Measurements from ENCODE around the gene L1CAM. TPM values are rescaled to one million over a fixed set of nuclear protein-coding genes. Genes with fewer than 3 reads are reported as not detected.

L1CAM gene, protein sequence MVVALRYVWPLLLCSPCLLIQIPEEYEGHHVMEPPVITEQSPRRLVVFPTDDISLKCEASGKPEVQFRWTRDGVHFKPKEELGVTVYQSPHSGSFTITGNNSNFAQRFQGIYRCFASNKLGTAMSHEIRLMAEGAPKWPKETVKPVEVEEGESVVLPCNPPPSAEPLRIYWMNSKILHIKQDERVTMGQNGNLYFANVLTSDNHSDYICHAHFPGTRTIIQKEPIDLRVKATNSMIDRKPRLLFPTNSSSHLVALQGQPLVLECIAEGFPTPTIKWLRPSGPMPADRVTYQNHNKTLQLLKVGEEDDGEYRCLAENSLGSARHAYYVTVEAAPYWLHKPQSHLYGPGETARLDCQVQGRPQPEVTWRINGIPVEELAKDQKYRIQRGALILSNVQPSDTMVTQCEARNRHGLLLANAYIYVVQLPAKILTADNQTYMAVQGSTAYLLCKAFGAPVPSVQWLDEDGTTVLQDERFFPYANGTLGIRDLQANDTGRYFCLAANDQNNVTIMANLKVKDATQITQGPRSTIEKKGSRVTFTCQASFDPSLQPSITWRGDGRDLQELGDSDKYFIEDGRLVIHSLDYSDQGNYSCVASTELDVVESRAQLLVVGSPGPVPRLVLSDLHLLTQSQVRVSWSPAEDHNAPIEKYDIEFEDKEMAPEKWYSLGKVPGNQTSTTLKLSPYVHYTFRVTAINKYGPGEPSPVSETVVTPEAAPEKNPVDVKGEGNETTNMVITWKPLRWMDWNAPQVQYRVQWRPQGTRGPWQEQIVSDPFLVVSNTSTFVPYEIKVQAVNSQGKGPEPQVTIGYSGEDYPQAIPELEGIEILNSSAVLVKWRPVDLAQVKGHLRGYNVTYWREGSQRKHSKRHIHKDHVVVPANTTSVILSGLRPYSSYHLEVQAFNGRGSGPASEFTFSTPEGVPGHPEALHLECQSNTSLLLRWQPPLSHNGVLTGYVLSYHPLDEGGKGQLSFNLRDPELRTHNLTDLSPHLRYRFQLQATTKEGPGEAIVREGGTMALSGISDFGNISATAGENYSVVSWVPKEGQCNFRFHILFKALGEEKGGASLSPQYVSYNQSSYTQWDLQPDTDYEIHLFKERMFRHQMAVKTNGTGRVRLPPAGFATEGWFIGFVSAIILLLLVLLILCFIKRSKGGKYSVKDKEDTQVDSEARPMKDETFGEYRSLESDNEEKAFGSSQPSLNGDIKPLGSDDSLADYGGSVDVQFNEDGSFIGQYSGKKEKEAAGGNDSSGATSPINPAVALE
- under 1 TPM; 0.47 to 0.57 TPM for total RNA-seq

DNA sequence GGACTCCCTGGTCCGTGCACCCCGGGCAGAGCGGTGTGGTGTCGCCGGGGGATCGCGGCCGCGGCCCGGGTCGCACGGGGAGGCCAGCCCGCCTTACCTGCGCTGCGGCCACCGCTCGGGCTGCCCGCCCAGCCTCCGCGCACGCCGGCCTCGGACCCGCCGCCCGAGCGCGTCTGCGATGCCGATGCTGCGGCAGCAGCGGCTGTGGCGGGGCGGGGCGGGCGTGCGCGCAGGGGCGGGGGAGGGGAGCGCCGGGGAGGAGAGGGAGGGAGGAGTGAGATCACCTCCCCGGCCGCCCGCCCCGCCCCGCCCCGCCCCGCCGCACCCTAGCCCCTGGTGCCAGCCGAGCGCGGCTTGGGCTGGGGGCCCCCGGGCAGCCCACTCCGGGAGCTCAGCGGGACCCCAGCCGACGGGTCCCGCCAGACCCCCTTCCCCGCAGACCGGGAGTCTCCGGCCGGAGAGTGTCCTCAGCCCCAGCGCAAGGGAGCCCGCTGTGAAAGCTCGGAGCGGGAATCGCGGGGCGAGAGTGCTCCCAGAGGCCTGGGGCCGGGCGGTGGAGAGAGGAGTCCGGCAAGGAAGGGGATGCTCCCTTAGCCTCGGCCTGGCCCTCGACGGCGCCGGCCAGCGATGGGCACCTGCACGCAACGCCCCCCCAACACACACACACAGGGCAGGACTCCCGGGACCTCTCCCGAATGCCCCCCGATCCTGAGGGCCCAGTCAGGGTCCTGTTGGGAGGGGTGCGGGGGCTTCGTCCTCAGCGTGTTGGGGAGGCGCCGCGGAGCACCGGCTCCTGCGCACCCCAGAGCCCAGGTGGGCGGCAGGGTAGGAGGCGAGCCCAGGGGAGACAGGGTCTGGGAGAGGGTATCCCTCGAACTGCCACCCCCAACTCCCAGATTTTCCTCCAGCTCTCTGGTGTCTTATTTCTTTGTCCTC is at the start of gene L1CAM:
Gene L1CAM (minus strand): TSS at position 206 of the 936 bp plus-strand sequence. CDS start 10,337 bp downstream, outside the sequence.
- no peaks in the 10 kb centered on the region for H3K36me3 Mint-ChIP-seq (ENCODE audit: low read depth)
- H3K4me3 Mint-ChIP-seq = peak within 1 kb of the TSS; percentile 41
- ChIA-PET POLR2A (interaction anchor here (0.6 kb wide), 1 partner anchor 31 kb away, joined by 3 read pairs; no protein-coding TSS in a partner anchor), CTCF (interaction anchor here (0.5 to 1.2 kb wide), 3 partner anchors 64 to 218 kb away, joined by 3 to 4 read pairs (median 4); no protein-coding TSS in a partner anchor)
- intact Hi-C loops (cut with DNase I, micrococcal nuclease) = loop anchor here in 1 of 2 experiments (5.0 kb wide), 1 partner anchor 69 kb away; no protein-coding TSS in a partner anchor
- DNase-seq (peak; percentile 65), ATAC-seq (peak; percentile 66)
- no peak within 1 kb of the TSS for H3K27ac Mint-ChIP-seq
- no peaks in the 10 kb centered on the region for H3K9me3 Mint-ChIP-seq (ENCODE audit: low read depth)
- peaks cover 4% of the 10 kb centered on the region for H3K4me1 Mint-ChIP-seq
- peaks cover 12% of the 10 kb centered on the region for H3K27me3 Mint-ChIP-seq

DNA sequence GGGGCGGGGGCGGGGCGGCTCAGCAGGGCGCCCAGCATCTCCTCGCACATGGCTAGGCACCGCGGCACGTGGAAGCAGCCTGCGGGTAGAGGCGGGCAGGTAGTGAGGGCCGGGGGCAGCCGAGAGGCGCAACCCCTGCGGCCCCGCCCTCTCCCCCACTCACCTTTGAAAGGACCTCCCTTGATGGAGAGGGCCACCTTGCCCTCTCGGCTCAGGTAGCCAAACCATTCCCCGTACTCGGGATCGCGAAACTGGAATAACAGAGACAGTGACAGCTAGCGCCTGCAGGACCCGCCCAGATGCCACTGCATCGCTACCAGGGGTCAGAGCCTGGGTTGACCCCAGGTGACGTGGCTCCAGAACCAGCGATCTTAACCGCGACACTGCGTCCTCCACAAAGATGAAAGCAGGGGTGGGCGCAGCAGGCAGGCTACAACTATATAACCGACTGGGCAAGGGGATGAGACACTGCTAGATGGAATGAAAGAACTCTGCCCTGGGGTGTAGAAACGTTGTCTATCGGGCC is 49.4 kb upstream of the L1CAM start:
- Mint-ChIP-seq H3K4me1 (peaks cover 21% of the 10 kb centered on the region), H3K4me3 (peak overlapping the region; percentile 68), H3K27me3 (no peaks in the 10 kb centered on the region), H3K9me3 (ENCODE audit: low read depth) (no peaks in the 10 kb centered on the region), H3K27ac (peak overlapping the region; percentile 42), H3K36me3 (ENCODE audit: low read depth) (peaks cover 5% of the 10 kb centered on the region)
- ATAC-seq (no peak), DNase-seq (no peak)
- ChIA-PET CTCF (interaction anchor here (1.1 to 2.5 kb wide), 4 partner anchors 10 to 54 kb away, joined by 4 to 8 read pairs (median 6); partner anchors contain the start of gene ARHGAP4), POLR2A (interaction anchor here (1.2 kb wide), 1 partner anchor 9 kb away, joined by 5 read pairs; no protein-coding TSS in a partner anchor)
- intact Hi-C loops (cut with DNase I, micrococcal nuclease) = loop anchor here in 1 of 2 experiments (1.0 kb wide), 1 partner anchor 12 kb away; no protein-coding TSS in a partner anchor

DNA sequence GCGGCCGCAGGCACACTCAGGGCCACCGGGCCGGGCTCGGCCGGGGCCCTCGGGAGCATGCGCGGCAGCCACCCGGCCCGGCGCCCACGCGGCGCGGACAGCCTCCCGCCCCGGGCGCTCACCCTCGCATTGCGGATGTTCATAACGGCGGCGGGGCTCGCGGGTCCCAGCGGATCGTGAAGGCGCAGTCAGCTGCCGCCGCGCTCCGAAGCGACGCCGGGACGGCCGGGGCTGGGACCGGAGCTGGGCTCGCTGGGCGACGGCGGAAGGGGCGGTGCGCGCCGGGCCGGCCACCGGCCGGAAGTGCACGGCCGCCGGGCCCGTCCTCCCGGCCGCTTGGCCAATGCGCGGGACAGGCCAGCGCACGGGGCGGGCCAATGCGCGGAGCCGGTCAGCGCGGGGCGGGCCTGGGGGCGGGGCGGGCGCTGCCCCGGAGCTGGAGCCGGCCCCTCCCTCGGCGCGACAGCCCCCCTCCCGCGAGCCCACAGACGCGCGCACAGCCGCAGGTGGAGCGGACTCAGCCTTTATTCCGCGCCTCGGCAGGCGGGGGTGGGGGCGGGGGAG is 48.9 kb upstream of the L1CAM start, which contains the start of gene NAA10:
Gene NAA10 (minus strand): TSS at position 276 of the 564 bp plus-strand sequence. CDS start 133 bp downstream, at position 143.
- ChIA-PET POLR2A (interaction anchor here (1.2 kb wide), 1 partner anchor 8 kb away, joined by 5 read pairs; no protein-coding TSS in a partner anchor), CTCF (interaction anchor here (0.9 to 2.5 kb wide), 4 partner anchors 9 to 55 kb away, joined by 3 to 8 read pairs (median 6); partner anchors contain the start of gene ARHGAP4)
- H3K4me3 Mint-ChIP-seq = peak within 1 kb of the TSS; percentile 81
- intact Hi-C loops (cut with DNase I, micrococcal nuclease) = loop anchor here in 1 of 2 experiments (1.0 kb wide), 1 partner anchor 12 kb away; no protein-coding TSS in a partner anchor
- ATAC-seq (peak; percentile 85), DNase-seq (peak; percentile 76)
- peaks cover 5% of the 10 kb centered on the region for H3K36me3 Mint-ChIP-seq (ENCODE audit: low read depth)
- peaks cover 19% of the 10 kb centered on the region for H3K4me1 Mint-ChIP-seq
- H3K27ac Mint-ChIP-seq = peak within 1 kb of the TSS; percentile 51
- H3K27me3 Mint-ChIP-seq = no peaks in the 10 kb centered on the region
- H3K9me3 Mint-ChIP-seq (ENCODE audit: low read depth) = no peaks in the 10 kb centered on the region

DNA sequence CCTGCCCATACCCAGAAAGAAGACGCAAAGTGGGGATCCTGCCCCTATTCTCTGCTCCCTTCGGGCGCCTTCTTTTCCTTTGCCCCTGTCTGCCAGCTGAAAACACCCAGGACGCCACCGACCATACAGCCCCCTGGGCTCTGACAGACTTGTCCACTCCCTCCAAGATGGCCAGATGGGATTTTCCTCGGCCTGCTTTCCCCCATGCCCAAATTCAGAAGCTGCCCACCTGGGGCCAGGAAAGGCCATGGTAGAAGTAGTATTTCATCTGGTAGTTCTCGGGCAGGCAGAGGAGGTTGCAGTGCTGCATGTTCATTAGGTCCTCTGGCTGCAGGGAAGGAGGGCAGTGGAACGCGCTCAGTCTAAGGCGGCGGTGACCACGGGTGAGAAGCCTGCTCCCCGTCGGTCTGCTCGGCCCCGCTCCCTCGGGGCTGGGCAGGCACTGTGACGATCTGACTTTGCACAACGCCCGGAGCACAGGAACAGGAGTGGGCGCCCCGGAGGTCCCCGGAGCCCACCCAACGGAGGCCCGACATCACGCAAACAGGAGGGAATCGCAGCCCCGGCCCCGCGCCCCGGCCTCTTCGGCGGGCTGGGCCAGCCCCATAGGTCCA is 48.3 kb upstream of the L1CAM start:
- Mint-ChIP-seq H3K27ac (peak overlapping the region; percentile 51), H3K9me3 (ENCODE audit: low read depth) (no peaks in the 10 kb centered on the region), H3K4me1 (peaks cover 21% of the 10 kb centered on the region), H3K27me3 (no peaks in the 10 kb centered on the region), H3K4me3 (peak overlapping the region; percentile 81), H3K36me3 (ENCODE audit: low read depth) (peaks cover 5% of the 10 kb centered on the region)
- intact Hi-C loops (cut with DNase I, micrococcal nuclease) = no loop called here
- ATAC-seq = no peak
- ChIA-PET CTCF (interaction anchor here (0.9 to 2.5 kb wide), 5 partner anchors 9 to 55 kb away, joined by 3 to 8 read pairs (median 5); partner anchors contain the start of gene ARHGAP4), POLR2A (interaction anchor here (0.6 to 1.2 kb wide), 2 partner anchors 8 to 141 kb away, joined by 3 to 5 read pairs; no protein-coding TSS in a partner anchor)
- no peak for DNase-seq

DNA sequence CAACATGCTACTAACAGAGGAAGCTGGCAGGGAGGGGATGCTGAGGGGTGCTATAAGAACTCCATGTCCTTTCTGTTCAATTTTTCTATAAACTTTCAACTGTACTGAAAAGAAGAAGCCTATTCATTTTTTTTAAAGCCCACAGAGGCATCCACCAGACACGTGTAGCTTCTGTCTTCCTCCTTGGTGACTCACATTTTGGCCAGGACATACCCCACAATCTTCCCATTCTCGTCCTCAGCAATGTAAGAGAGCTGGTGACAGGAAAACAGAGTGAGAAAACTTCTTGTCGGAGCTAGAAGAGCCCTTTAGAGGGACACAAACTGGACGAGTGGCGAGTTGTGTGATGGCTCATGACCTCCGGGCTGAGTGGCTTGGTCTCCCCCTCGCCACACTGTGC is 47.8 kb upstream of the L1CAM start:
- peaks cover 25% of the 10 kb centered on the region for H3K4me1 Mint-ChIP-seq
- POLR2A ChIA-PET = interaction anchor here (0.6 kb wide), 1 partner anchor 140 kb away, joined by 3 read pairs; no protein-coding TSS in a partner anchor
- H3K9me3 Mint-ChIP-seq (ENCODE audit: low read depth) = no peaks in the 10 kb centered on the region

DNA sequence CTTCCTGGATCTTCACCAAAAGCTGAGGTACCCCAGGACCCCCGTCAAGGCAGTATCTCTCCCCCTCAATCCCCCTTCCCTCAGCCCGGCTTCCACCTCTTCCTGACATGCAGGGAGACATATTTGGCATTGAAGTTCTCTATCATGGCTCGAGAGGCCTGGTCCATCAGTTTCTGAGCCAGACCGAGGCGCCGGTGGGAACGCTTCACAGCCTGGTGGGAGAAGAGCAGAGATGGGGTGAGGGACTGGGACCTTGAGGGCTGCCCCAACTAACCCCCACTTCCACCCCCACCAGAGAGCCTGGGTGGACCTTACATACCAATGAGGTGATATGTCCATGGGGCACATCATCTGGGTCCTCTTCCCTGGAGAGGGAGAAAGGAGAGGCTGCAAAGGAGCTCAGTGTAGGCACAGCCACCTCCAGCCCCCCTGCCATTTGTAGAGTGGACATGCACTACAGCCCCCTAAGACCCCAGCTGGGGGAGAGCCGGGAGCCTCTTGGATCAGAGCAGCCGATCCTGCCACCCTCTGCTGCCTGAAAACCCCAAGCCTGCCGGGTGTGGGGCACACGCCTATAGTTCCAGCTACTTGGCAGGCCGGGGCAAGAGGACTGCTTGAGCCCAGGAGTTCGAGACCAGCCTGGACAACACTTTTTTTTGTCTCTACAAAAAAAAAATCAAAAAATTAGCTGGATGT is 46.4 kb upstream of the L1CAM start:
- DNase-seq (no peak), ATAC-seq (no peak)
- no peak overlapping the region for H3K4me3 Mint-ChIP-seq
- peaks cover 7% of the 10 kb centered on the region for H3K36me3 Mint-ChIP-seq (ENCODE audit: low read depth)
- peaks cover 21% of the 10 kb centered on the region for H3K4me1 Mint-ChIP-seq
- H3K27ac Mint-ChIP-seq = no peak overlapping the region
- ChIA-PET CTCF (interaction anchor here (1.5 kb wide), 1 partner anchor 8 kb away, joined by 5 read pairs; no protein-coding TSS in a partner anchor), POLR2A (no interaction called here)
- H3K27me3 Mint-ChIP-seq = no peaks in the 10 kb centered on the region
- intact Hi-C loops (cut with DNase I, micrococcal nuclease) = no loop called here
- no peaks in the 10 kb centered on the region for H3K9me3 Mint-ChIP-seq (ENCODE audit: low read depth)

More for the DNA sequence above, 47.8 kb upstream of the L1CAM start:
- Mint-ChIP-seq H3K4me3 (peak overlapping the region; percentile 81), H3K27me3 (no peaks in the 10 kb centered on the region), H3K36me3 (ENCODE audit: low read depth) (peaks cover 5% of the 10 kb centered on the region), H3K27ac (peak overlapping the region; percentile 51)
- DNase-seq = no peak
- no peak for ATAC-seq
- intact Hi-C loops (cut with DNase I, micrococcal nuclease) = no loop called here
- CTCF ChIA-PET = interaction anchor here (1.0 to 2.5 kb wide), 3 partner anchors 14 to 35 kb away, joined by 3 to 8 read pairs (median 3); no protein-coding TSS in a partner anchor

DNA sequence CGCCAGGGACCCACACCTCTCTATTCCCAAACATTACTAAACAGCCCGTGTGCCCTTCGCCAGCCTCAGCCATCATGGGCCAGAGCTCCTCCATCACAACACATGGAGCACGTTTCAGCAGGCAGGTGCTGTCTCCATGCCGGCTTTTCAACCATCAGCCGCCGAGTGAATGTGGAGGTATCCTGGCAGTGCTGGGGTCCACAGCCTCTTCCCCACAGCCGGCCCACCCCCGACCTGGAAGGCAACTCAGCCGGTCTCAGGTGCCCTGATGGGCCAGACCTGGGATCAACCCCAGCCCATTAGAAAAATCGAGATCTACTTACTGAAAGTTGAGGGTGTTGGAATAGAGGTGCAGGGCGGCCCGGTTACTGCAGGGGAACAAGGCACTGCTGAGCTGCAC is 45.8 kb upstream of the L1CAM start:
- ChIA-PET CTCF (interaction anchor here (1.5 kb wide), 1 partner anchor 8 kb away, joined by 5 read pairs; no protein-coding TSS in a partner anchor), POLR2A (interaction anchor here (0.8 kb wide), 1 partner anchor 14 kb away, joined by 3 read pairs; no protein-coding TSS in a partner anchor)
- DNase-seq = no peak
- H3K4me1 Mint-ChIP-seq = peaks cover 21% of the 10 kb centered on the region
- no peak overlapping the region for H3K4me3 Mint-ChIP-seq
- H3K36me3 Mint-ChIP-seq (ENCODE audit: low read depth) = peaks cover 7% of the 10 kb centered on the region
- intact Hi-C loops (cut with DNase I, micrococcal nuclease) = no loop called here
- H3K27ac Mint-ChIP-seq = peak overlapping the region; percentile 65
- no peaks in the 10 kb centered on the region for H3K27me3 Mint-ChIP-seq
- no peaks in the 10 kb centered on the region for H3K9me3 Mint-ChIP-seq (ENCODE audit: low read depth)
- no peak for ATAC-seq

DNA sequence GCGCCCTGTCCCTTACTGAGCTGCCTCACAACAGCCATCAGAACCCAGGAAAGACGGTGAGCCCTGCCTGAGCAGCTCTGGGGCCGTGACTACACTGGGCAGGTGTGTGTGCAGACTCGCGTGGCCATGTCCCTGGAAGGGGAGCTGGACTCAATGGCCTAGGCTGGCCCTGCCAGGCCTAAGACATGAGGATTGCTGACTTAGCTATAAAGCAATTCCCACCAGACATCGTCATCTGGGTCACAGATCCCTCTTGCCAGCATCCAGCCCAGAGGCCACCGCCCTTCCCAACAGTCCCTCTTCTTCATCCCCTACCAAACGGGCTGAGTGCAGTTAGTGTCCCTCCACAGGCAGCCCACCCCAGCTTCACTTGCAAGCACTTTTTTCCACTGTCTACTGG is 45.2 kb upstream of the L1CAM start:
- POLR2A ChIA-PET = interaction anchor here (0.8 kb wide), 1 partner anchor 15 kb away, joined by 3 read pairs; no protein-coding TSS in a partner anchor
- Mint-ChIP-seq H3K4me3 (no peak overlapping the region), H3K36me3 (ENCODE audit: low read depth) (peaks cover 7% of the 10 kb centered on the region), H3K27me3 (no peaks in the 10 kb centered on the region), H3K27ac (peak overlapping the region; percentile 65), H3K4me1 (peaks cover 21% of the 10 kb centered on the region), H3K9me3 (ENCODE audit: low read depth) (no peaks in the 10 kb centered on the region)
- ATAC-seq = no peak
- DNase-seq = no peak
- CTCF ChIA-PET = no interaction called here
- intact Hi-C loops (cut with DNase I, micrococcal nuclease) = no loop called here

All from activated CD4-positive, alpha-beta T cell treated with anti-CD3 and anti-CD28 coated beads for 36 hours (primary cell).